Measurements from ENCODE around the gene CYSLTR2. TPM values are rescaled to one million over a fixed set of nuclear protein-coding genes. Genes with fewer than 3 reads are reported as not detected.

The CYSLTR2 gene
- total and polyA plus RNA-seq, 12 donors: 0.50 to 41.6 (median 12.8) TPM

DNA sequence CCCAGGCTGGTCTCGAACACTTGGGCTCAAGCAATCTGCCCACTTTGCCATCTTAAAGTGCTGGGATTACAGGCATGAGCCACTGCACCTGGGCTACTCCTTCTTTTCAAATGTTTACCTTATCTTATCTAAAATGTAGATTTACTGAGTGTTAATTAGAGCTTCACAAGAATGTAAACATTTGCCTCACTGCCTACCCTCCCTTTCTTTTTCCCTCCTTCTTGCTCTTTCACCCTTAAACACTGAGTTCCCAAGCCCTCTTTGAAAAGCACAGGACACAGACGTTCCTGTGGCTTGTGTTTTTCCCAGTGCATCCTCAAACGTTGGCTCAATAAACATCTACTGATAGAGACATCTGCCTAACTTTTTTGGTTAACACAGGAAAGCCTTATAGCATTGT, 32.7 kb upstream of the CYSLTR2 start:
- no peak for DNase-seq
- 73 to 83% (median 81%) methylated on average over 3 of the region's 3 CpGs for WGBS, 4 donors

DNA sequence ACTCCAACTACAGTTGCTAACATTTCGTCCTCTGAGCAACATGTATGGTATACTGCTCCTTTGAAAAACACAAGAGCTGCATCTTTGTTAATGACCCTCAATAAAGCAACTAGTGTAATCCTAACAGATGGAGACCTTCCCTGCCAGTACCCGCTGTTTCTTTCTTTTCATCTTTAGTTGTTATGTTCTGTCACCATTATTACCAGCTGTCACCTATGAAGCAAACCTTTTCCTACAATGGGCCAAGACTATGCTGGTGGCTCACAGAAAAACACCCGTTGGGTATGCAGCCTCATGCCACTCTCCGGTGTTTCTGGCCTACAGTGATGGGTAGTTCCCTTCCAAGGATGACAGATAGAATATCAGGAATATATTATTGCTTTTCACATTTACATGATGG, 29.7 kb upstream of the CYSLTR2 start:
- intact Hi-C loops (cut with DNase I): no loop called here
- H3K4me1 ChIP-seq (replicated peaks in 1 of 2): peaks cover 14 to 24% of the 10 kb centered on the region in 2 donors
- H3K36me3 ChIP-seq (replicated peaks in 1 of 2): no peaks in the 10 kb centered on the region
- WGBS, 4 donors: 82 to 94% (median 89%) methylated on average over 4 of the region's 4 CpGs
- peak overlapping the region in 1 of 5 donors; percentile 87 for H3K27ac ChIP-seq
- no peak for TF ChIP-seq POLR2A (IDR thresholded peaks at IDR 0.05)
- TF ChIP-seq, protein P1, sequence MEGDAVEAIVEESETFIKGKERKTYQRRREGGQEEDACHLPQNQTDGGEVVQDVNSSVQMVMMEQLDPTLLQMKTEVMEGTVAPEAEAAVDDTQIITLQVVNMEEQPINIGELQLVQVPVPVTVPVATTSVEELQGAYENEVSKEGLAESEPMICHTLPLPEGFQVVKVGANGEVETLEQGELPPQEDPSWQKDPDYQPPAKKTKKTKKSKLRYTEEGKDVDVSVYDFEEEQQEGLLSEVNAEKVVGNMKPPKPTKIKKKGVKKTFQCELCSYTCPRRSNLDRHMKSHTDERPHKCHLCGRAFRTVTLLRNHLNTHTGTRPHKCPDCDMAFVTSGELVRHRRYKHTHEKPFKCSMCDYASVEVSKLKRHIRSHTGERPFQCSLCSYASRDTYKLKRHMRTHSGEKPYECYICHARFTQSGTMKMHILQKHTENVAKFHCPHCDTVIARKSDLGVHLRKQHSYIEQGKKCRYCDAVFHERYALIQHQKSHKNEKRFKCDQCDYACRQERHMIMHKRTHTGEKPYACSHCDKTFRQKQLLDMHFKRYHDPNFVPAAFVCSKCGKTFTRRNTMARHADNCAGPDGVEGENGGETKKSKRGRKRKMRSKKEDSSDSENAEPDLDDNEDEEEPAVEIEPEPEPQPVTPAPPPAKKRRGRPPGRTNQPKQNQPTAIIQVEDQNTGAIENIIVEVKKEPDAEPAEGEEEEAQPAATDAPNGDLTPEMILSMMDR (IDR thresholded peaks at IDR 0.05): no peak
- H3K9me3 ChIP-seq (replicated peaks in 1 of 3): no peaks in the 10 kb centered on the region
- H3K27me3 ChIP-seq: no peaks in the 10 kb centered on the region
- DNase-seq: no peak
- H3K4me3 ChIP-seq: no peak overlapping the region

More for the DNA sequence above, 32.7 kb upstream of the CYSLTR2 start:
- H3K9me3 ChIP-seq (replicated peaks in 1 of 3): no peaks in the 10 kb centered on the region
- H3K4me3 ChIP-seq: no peak overlapping the region
- no peaks in the 10 kb centered on the region for H3K36me3 ChIP-seq (replicated peaks in 1 of 2)
- H3K27ac ChIP-seq: no peak overlapping the region
- H3K27me3 ChIP-seq: no peaks in the 10 kb centered on the region
- intact Hi-C loops (cut with DNase I): no loop called here
- H3K4me1 ChIP-seq (replicated peaks in 1 of 2): peaks cover 8 to 16% of the 10 kb centered on the region in 2 donors
- TF ChIP-seq, protein P1 (IDR thresholded peaks at IDR 0.05): no peak
- TF ChIP-seq POLR2A (IDR thresholded peaks at IDR 0.05): no peak

DNA sequence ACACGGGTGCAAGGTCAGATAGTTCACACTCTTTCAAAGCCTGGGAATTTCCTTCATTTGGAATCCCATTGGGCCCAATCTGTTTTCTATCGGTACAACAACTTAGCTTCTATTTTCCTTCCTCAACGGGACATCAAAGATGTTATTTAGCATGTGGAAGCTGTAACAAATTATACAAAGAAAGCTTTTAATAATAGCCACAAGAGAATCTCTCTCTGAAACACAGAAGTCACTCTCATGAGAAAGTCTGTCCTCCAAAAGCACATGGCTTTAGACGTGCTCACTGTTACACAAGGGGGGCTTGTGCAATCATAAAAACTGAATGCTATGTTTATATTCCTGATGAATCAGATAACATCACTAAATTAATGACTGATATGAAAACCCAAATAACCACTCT, 28.9 kb upstream of the CYSLTR2 start:
- Histone ChIP-seq H3K4me3 (peak overlapping the region in 1 of 4 donors; percentile 11), H3K36me3 (replicated peaks in 1 of 2) (no peaks in the 10 kb centered on the region), H3K9me3 (replicated peaks in 1 of 3) (no peaks in the 10 kb centered on the region), H3K27me3 (no peaks in the 10 kb centered on the region), H3K4me1 (replicated peaks in 1 of 2) (peaks cover 14 to 24% of the 10 kb centered on the region in 2 donors), H3K27ac (peak overlapping the region; percentile 55 to 87 (median 74))
- intact Hi-C loops (cut with DNase I): no loop called here
- peak in 5 of 7 donors; percentile 37 to 65 (median 57) for DNase-seq
- 36 to 56% (median 41%) methylated on average over 4 of the region's 4 CpGs for WGBS, 4 donors
- TF ChIP-seq POLR2A (IDR thresholded peaks at IDR 0.05): no peak
- TF ChIP-seq, protein P1 (IDR thresholded peaks at IDR 0.05): no peak

DNA sequence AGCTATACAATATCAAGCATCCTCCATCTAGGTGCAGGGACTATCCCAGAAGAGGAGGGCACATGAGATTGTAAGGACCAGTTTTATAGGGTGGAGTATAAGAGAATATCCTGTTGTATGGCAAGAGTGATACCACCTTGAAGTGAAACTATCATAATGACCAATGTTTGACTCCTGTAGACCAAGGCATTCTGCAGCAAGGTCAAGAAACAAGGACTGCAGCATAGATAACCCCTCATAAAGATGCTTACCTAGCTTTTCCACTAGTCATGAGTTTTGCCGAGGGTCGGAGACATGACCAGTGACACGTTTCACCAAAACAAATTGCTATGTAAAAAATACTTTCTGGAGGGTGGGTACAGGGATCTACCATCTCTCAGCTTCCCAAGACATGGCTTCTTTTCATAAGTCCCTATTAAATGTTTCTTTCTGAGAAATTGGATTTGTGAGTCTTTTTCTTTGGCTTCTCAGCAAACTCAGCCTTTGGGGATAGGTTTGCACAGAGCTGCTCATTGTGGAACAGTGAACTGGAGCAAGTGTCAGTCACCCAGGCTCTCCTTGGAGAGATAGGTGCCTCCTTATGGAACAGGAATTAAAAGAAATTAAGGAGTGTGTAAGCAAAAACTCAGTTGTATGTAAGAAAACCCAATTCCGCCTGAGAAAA, 28.2 kb upstream of the CYSLTR2 start:
- peak overlapping the region in 1 of 4 donors; percentile 11 for H3K4me3 ChIP-seq
- H3K9me3 ChIP-seq (replicated peaks in 1 of 3): no peaks in the 10 kb centered on the region
- no peaks in the 10 kb centered on the region for H3K36me3 ChIP-seq (replicated peaks in 1 of 2)
- H3K27me3 ChIP-seq: no peaks in the 10 kb centered on the region
- peak overlapping the region; percentile 55 to 87 (median 74) for H3K27ac ChIP-seq
- H3K4me1 ChIP-seq (replicated peaks in 1 of 2): peaks cover 14 to 24% of the 10 kb centered on the region in 2 donors
- intact Hi-C loops (cut with DNase I): no loop called here
- 26 to 40% (median 32%) methylated on average over 4 of the region's 4 CpGs for WGBS, 4 donors
- DNase-seq: peak in 2 of 7 donors; percentile 16 to 17
- TF ChIP-seq, protein P1 (IDR thresholded peaks at IDR 0.05): no peak

Data from adrenal gland (tissue), 12 donors.